Lower lobe of right lung (tissue), 2 donors: ENCODE data around the gene UNKL. TPM values are rescaled to one million over a fixed set of nuclear protein-coding genes. Genes with fewer than 3 reads are reported as not detected.

ENCODE experiments used
- ATAC-seq, 2 donors: fragments of 200-7000 bp; cut with Tn5 transposase; one replicate each; pipeline ENCODE4 v1.9.1; 2020 to 2022; ENCODE audit warnings: mild to moderate bottlenecking in 2 of 2, moderate library complexity in 2 of 2
- DNase-seq: peaks from one replicate; pipeline ENCODE4 v3.0.0-alpha.2; 2020
- H3K27ac ChIP-seq: fragments of 200-600 bp; one replicate; pipeline ENCODE4 v1.8.0; 2022
- H3K27me3 ChIP-seq: fragments of 200-600 bp; one replicate; pipeline ENCODE4 v1.8.0; 2022; ENCODE audit warnings: low read depth
- H3K36me3 ChIP-seq: fragments of 200-600 bp; one replicate; pipeline ENCODE4 v1.8.0; 2022; ENCODE audit warnings: mild to moderate bottlenecking
- H3K4me1 ChIP-seq: fragments of 200-600 bp; one replicate; pipeline ENCODE4 v1.8.0; 2022
- H3K4me3 ChIP-seq: fragments of 200-600 bp; one replicate; pipeline ENCODE4 v1.8.0; 2022; ENCODE audit warnings: mild to moderate bottlenecking
- H3K9me3 ChIP-seq: fragments of 200-600 bp; one replicate; pipeline ENCODE4 v1.8.0; 2022
- CTCF ChIP-seq: fragments of 200-600 bp; IDR thresholded peaks from one replicate; pipeline ENCODE4 v1.8.0; 2022; ENCODE audit warnings: antibody characterized with exemption, mild to moderate bottlenecking
- intact Hi-C: fragments of 100-400 bp; cut with DNase I; formaldehyde crosslinking; loops from one replicate; pipeline ENCODE4 v1.11.0; 2022
- total RNA-seq: library from RNA; stranded (reverse); fragmentation: NEBNext Ultra II Directional; extraction: Animal tissue kit (Norgen Biotek cat#: 25700); gene quantifications from one replicate; pipeline ENCODE4 v1.2.1, GENCODE V29; 2021
- donor health status: DM: no; HTN: yes; CAD: no; lungs with severe emphysema.

UNKL gene
- total RNA-seq, 1 donor from 2014 or later, result 23.1 TPM

- H3K4me1 ChIP-seq, result no peaks in the 10 kb centered on the region
- ATAC-seq (no peak), DNase-seq (no peak)
- TF ChIP-seq CTCF, result no peak
- peaks cover 7% of the 10 kb centered on the region for H3K27me3 ChIP-seq
- intact Hi-C loops, result no loop called here
- no peak overlapping the region for H3K27ac ChIP-seq
- H3K36me3 ChIP-seq, result no peaks in the 10 kb centered on the region
- peak overlapping the region; percentile 19 for H3K4me3 ChIP-seq
- no peaks in the 10 kb centered on the region for H3K9me3 ChIP-seq
Measured at GRCh38 chr16:1427473-1428461, 13.3 kb upstream of the UNKL start.

- H3K9me3 ChIP-seq, result no peaks in the 10 kb centered on the region
- no peak for ATAC-seq
- no peak overlapping the region for H3K4me3 ChIP-seq
- DNase-seq, result no peak
- intact Hi-C loops, result no loop called here
- H3K27me3 ChIP-seq, result peaks cover 7% of the 10 kb centered on the region
- no peaks in the 10 kb centered on the region for H3K36me3 ChIP-seq
- no peak for TF ChIP-seq CTCF
- H3K27ac ChIP-seq, result no peak overlapping the region
- H3K4me1 ChIP-seq, result no peaks in the 10 kb centered on the region
Measured at GRCh38 chr16:1426734-1427471, 12.4 kb upstream of the UNKL start.

DNA sequence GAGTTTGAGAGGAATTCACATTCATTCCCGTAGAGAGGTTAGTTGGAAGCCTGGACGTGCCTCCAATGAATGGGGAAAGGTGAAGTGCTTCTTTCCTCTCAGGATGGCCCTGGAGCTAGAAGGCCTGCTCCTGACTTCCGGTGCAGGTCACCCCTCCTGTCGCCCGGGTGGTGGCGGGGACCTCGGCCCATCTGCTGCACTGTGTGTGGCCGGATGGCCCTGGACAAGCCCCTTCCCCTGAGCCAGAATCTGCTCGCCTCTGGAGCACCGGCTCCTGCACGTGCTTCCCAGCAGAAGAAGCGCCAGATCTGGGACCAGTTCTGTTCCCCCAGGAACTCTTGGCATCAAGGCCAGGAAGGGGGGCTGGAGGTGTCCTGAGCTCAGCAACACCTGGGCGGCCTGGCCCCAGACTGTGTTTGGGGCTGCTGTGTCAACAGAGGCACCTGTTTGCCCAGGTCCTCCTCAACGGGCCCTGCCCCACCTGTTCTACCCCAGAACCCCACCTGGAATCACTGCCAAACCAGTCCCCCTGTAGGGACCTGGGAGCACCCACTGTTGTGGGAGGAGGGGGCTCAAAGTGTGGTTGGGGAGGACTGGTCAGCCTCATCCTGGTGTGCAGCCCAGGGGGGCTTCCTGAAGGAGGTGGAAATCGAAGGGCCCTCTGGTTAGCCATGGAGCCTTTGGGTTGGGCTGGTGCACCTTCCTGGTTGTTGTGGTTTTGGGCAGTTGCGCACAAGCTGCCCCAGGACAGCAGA is 11.3 kb upstream of the UNKL start:
- no peak for ATAC-seq
- H3K27me3 ChIP-seq, result peaks cover 7% of the 10 kb centered on the region
- H3K9me3 ChIP-seq, result no peaks in the 10 kb centered on the region
- intact Hi-C loops, result no loop called here
- H3K4me1 ChIP-seq, result no peaks in the 10 kb centered on the region
- no peak overlapping the region for H3K27ac ChIP-seq
- no peaks in the 10 kb centered on the region for H3K36me3 ChIP-seq
- TF ChIP-seq CTCF, result no peak
- H3K4me3 ChIP-seq, result no peak overlapping the region
- no peak for DNase-seq

GRCh38 chr16:1424028-1424427 is 9.5 kb upstream of the UNKL start:
- no peaks in the 10 kb centered on the region for H3K9me3 ChIP-seq
- H3K27me3 ChIP-seq, result peaks cover 4% of the 10 kb centered on the region
- TF ChIP-seq CTCF, result no peak
- intact Hi-C loops, result no loop called here
- ATAC-seq, result no peak
- H3K4me1 ChIP-seq, result peaks cover 16% of the 10 kb centered on the region
- no peak overlapping the region for H3K4me3 ChIP-seq
- no peak overlapping the region for H3K27ac ChIP-seq
- no peak for DNase-seq
- H3K36me3 ChIP-seq, result no peaks in the 10 kb centered on the region

DNA sequence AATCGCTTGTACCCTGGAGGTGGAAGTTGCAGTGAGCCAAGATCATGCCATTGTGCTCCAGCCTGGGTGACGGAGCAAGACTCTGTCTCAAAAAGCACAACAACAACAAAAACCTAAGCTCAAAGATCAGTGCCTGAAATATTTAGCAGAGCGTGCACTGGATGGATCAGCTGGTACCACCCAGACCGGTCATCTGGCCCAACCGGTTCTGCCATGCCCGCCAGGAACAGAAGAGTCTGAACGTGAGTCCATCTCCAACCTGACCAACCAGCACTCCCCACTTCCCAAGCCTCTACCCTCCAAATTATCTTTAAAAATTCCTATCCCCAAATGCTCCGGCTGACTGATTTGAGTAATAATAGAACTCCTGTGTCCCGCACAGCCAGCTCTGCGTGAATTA is 7.6 kb upstream of the UNKL start:
- intact Hi-C loops, result no loop called here
- Histone ChIP-seq H3K27ac (no peak overlapping the region), H3K27me3 (no peaks in the 10 kb centered on the region), H3K4me1 (peaks cover 16% of the 10 kb centered on the region), H3K36me3 (no peaks in the 10 kb centered on the region), H3K9me3 (no peaks in the 10 kb centered on the region), H3K4me3 (no peak overlapping the region)
- TF ChIP-seq CTCF, result no peak
- ATAC-seq (no peak), DNase-seq (no peak)
